Neural progenitor cell (in vitro differentiated cells): Measurements from ENCODE around the gene MAN1A1. TPM values are rescaled to one million over a fixed set of nuclear protein-coding genes. Genes with fewer than 3 reads are reported as not detected.
A peak's percentile ranks its signal among the peaks of the same experiment; 100 is the strongest.

Experiments
- DNase-seq: peaks from one replicate; pipeline ENCODE4 v3.0.0-alpha.2; 2016; ENCODE audit warnings: low spot score
- H2AFZ ChIP-seq: fragments of 200-600 bp; sonication (generic); replicated peaks from 2 replicates; pipeline ENCODE4 v1.6.1; 2016; ENCODE audit warnings: antibody characterized with exemption
- H3F3A ChIP-seq: fragments of 200-600 bp; sonication (generic); 2 replicates; pipeline ENCODE4 v1.6.1; 2016; ENCODE audit warnings: antibody characterized with exemption, low read depth
- H3K27ac ChIP-seq: fragments of 200-600 bp; sonication (generic); 2 replicates; pipeline ENCODE4 v1.5.1; 2016; ENCODE audit warnings: mild to moderate bottlenecking
- H3K27me3 ChIP-seq: fragments of 200-600 bp; sonication (generic); 2 replicates; pipeline ENCODE4 v1.6.1; 2016; ENCODE audit warnings: mild to moderate bottlenecking, moderate library complexity
- H3K36me3 ChIP-seq: fragments of 200-600 bp; sonication (generic); 2 replicates; pipeline ENCODE4 v1.5.1; 2016
- H3K4me1 ChIP-seq: fragments of 200-600 bp; sonication (generic); 2 replicates; pipeline ENCODE4 v1.6.1; 2016; ENCODE audit warnings: mixed run types
- H3K4me2 ChIP-seq: fragments of 200-600 bp; sonication (generic); 2 replicates; pipeline ENCODE4 v1.6.1; 2016
- H3K4me3 ChIP-seq: fragments of 200-600 bp; sonication (generic); 2 replicates; pipeline ENCODE4 v1.5.1; 2016
- H3K79me2 ChIP-seq: fragments of 200-600 bp; sonication (generic); 2 replicates; pipeline ENCODE4 v1.6.1; 2016; ENCODE audit warnings: low read depth
- H3K9ac ChIP-seq: fragments of 200-600 bp; sonication (generic); 2 replicates; pipeline ENCODE4 v1.6.1; 2016
- H3K9me3 ChIP-seq: fragments of 200-600 bp; sonication (generic); 2 replicates; pipeline ENCODE4 v1.5.1; 2016; ENCODE audit warnings: low read depth
- H4K20me1 ChIP-seq: fragments of 200-600 bp; sonication (generic); 2 replicates; pipeline ENCODE4 v1.6.1; 2016; ENCODE audit warnings: low read depth
- H3K27ac Mint-ChIP-seq: 3 replicates; pipeline ENCODE4 v1.8.0; 2021; ENCODE audit warnings: mixed read lengths
- H3K27me3 Mint-ChIP-seq: 2 replicates; pipeline ENCODE4 v1.8.0; 2022; ENCODE audit warnings: low read depth, mild to moderate bottlenecking, inconsistent platforms, moderate library complexity, mixed read lengths; ENCODE audit not compliant: insufficient read depth
- H3K36me3 Mint-ChIP-seq: 3 replicates; pipeline ENCODE4 v1.8.0; 2021; ENCODE audit warnings: mixed read lengths
- H3K4me1 Mint-ChIP-seq: 3 replicates; pipeline ENCODE4 v1.8.0; 2021; ENCODE audit warnings: mixed read lengths
- H3K4me3 Mint-ChIP-seq: 3 replicates; pipeline ENCODE4 v1.8.0; 2021; ENCODE audit warnings: mild to moderate bottlenecking, moderate library complexity, mixed read lengths
- H3K9me3 Mint-ChIP-seq: 3 replicates; pipeline ENCODE4 v1.8.0; 2020; ENCODE audit warnings: mixed read lengths
- CTCF ChIP-seq: fragments of 200-600 bp; sonication (generic); IDR thresholded peaks from 2 replicates; pipeline ENCODE4 v1.5.1; 2017; ENCODE audit warnings: antibody characterized with exemption, mild to moderate bottlenecking
- EZH2 ChIP-seq: fragments of 200-600 bp; sonication (generic); IDR thresholded peaks from 2 replicates; pipeline ENCODE4 v1.6.1; 2017; ENCODE audit warnings: antibody characterized with exemption, mild to moderate bottlenecking, moderate library complexity
- EZH2phosphoT487 ChIP-seq: fragments of 200-600 bp; sonication (generic); IDR thresholded peaks from 2 replicates; pipeline ENCODE4 v1.6.1; 2017; ENCODE audit warnings: antibody characterized with exemption
- total RNA-seq: library from RNA; depleted of rRNA; stranded (reverse); fragments of >200 nt; gene quantifications from 2 replicates; pipeline ENCODE4 v1.2.3, GENCODE V29; 2015; ENCODE audit warnings: low replicate concordance

Gene MAN1A1
- total RNA-seq: 4.0 and 5.2 TPM in 2 replicates

- Histone ChIP-seq H3K27me3 (peaks cover 66% of the 10 kb centered on the region), H3K4me3 (peak within 1 kb of the TSS; percentile 89), H3K9ac (no peak within 1 kb of the TSS), H3K4me2 (peak within 1 kb of the TSS; percentile 94), H3F3A (peaks cover 9% of the 10 kb centered on the region), H3K4me1 (peaks cover 7% of the 10 kb centered on the region), H4K20me1 (peaks cover 15% of the 10 kb centered on the region), H2AFZ (peak within 1 kb of the TSS; percentile 85), H3K27ac (no peak within 1 kb of the TSS), H3K79me2 (no peaks in the 10 kb centered on the region), H3K9me3 (no peaks in the 10 kb centered on the region), H3K36me3 (no peaks in the 10 kb centered on the region)
- Mint-ChIP-seq H3K36me3 (peaks cover 2% of the 10 kb centered on the region), H3K27ac (peak within 1 kb of the TSS; percentile 29), H3K9me3 (no peaks in the 10 kb centered on the region), H3K27me3 (peaks cover 3% of the 10 kb centered on the region), H3K4me3 (peak within 1 kb of the TSS; percentile 88), H3K4me1 (peaks cover 26% of the 10 kb centered on the region)
- DNase-seq: peak; percentile 94
- TF ChIP-seq EZH2 (peak; percentile 20), CTCF (no peak), EZH2phosphoT487 (peak; percentile 58)
Observed at GRCh38 chr6:119349361-119350201, at the start of gene MAN1A1. MAN1A1 (minus strand) TSS chr6:119349761; CDS start chr6:119349065, 696 bp downstream.

GRCh38 chr6:119395192-119395591 is 45.6 kb upstream of the MAN1A1 start:
- Mint-ChIP-seq H3K4me1 (no peaks in the 10 kb centered on the region), H3K36me3 (no peaks in the 10 kb centered on the region), H3K27me3 (no peaks in the 10 kb centered on the region), H3K9me3 (peaks cover 6% of the 10 kb centered on the region), H3K27ac (no peak overlapping the region), H3K4me3 (no peak overlapping the region)
- Histone ChIP-seq H3K9me3 (no peaks in the 10 kb centered on the region), H3K9ac (no peak overlapping the region), H3K4me1 (no peaks in the 10 kb centered on the region), H4K20me1 (no peaks in the 10 kb centered on the region), H3K27me3 (no peaks in the 10 kb centered on the region), H3K36me3 (no peaks in the 10 kb centered on the region), H3K4me3 (no peak overlapping the region), H3K79me2 (no peaks in the 10 kb centered on the region), H3F3A (no peaks in the 10 kb centered on the region), H3K4me2 (no peak overlapping the region), H3K27ac (no peak overlapping the region), H2AFZ (no peak overlapping the region)
- TF ChIP-seq EZH2 (no peak), CTCF (no peak), EZH2phosphoT487 (no peak)
- no peak for DNase-seq

GRCh38 chr6:119390247-119390793 is 40.8 kb upstream of the MAN1A1 start:
- H3K4me3 Mint-ChIP-seq: no peak overlapping the region
- no peak overlapping the region for H3K27ac ChIP-seq
- no peak overlapping the region for H3K4me2 ChIP-seq
- no peaks in the 10 kb centered on the region for H3K27me3 ChIP-seq
- H3K4me1 Mint-ChIP-seq: no peaks in the 10 kb centered on the region
- H3K36me3 Mint-ChIP-seq: no peaks in the 10 kb centered on the region
- H3K9ac ChIP-seq: no peak overlapping the region
- no peak overlapping the region for H2AFZ ChIP-seq
- H3K36me3 ChIP-seq: no peaks in the 10 kb centered on the region
- H3K4me1 ChIP-seq: no peaks in the 10 kb centered on the region
- no peaks in the 10 kb centered on the region for H3K79me2 ChIP-seq
- H3K9me3 ChIP-seq: no peaks in the 10 kb centered on the region
- DNase-seq: no peak
- no peaks in the 10 kb centered on the region for H4K20me1 ChIP-seq
- H3K4me3 ChIP-seq: no peak overlapping the region
- no peaks in the 10 kb centered on the region for H3F3A ChIP-seq
- no peak overlapping the region for H3K27ac Mint-ChIP-seq
- TF ChIP-seq CTCF: no peak
- no peak for TF ChIP-seq EZH2phosphoT487
- H3K27me3 Mint-ChIP-seq: no peaks in the 10 kb centered on the region
- no peaks in the 10 kb centered on the region for H3K9me3 Mint-ChIP-seq
